CD4-positive, alpha-beta memory T cell (primary cell): ENCODE data around the gene AFF4. TPM values are rescaled to one million over a fixed set of nuclear protein-coding genes. Genes with fewer than 3 reads are reported as not detected.

Experiments
- CTCF ChIA-PET: fragments of 350-600 bp; sonication (Branson Sonifier 250); formaldehyde crosslinking; loops from one replicate; lab custom pipeline; 2021; ENCODE audit warnings: inconsistent platforms; ENCODE audit not compliant: partially characterized antibody; lab: Charles Lee
- POLR2A ChIA-PET: fragments of 350-600 bp; sonication (Branson Sonifier 250); formaldehyde crosslinking; loops from one replicate; lab custom pipeline; 2021; ENCODE audit not compliant: partially characterized antibody; lab: Charles Lee
- DNase-seq, 5 donors: peaks; one replicate each; pipeline versions ENCODE4 v3.0.0 to v3.0.0-alpha.2; 2020 to 2022; ENCODE audit warnings: mixed read lengths in 1 of 5
- H3K27ac ChIP-seq: one replicate; pipeline ENCODE4 v1.7.0; 2013; ENCODE audit warnings: low read depth, low read length
- H3K27me3 ChIP-seq: 2 replicates; pipeline ENCODE4 v1.7.0; 2013; ENCODE audit warnings: mild to moderate bottlenecking, low read length, moderate library complexity; ENCODE audit not compliant: insufficient read depth
- H3K36me3 ChIP-seq: 2 replicates; pipeline ENCODE4 v1.7.0; 2013; ENCODE audit warnings: mild to moderate bottlenecking, low read length, moderate library complexity; ENCODE audit not compliant: insufficient read depth
- H3K4me1 ChIP-seq: 2 replicates; pipeline ENCODE4 v1.7.0; 2013; ENCODE audit warnings: mild to moderate bottlenecking, low read length, moderate library complexity; ENCODE audit not compliant: insufficient read depth
- H3K4me3 ChIP-seq, 2 donors: one replicate each; pipeline ENCODE4 v1.7.0; 2013; ENCODE audit warnings: low read length in 2 of 2, mild to moderate bottlenecking in 1 of 2
- H3K9me3 ChIP-seq, 2 donors: one replicate each; pipeline ENCODE4 v1.7.0; 2013; ENCODE audit warnings: low read length in 2 of 2, control low read depth in 1 of 2; ENCODE audit not compliant: control insufficient read depth in 1 of 2
- H3K27ac Mint-ChIP-seq, 7 donors: one replicate each; pipeline ENCODE4 v1.8.0; 2020 to 2021; ENCODE audit warnings: mixed read lengths in 7 of 7, mild to moderate bottlenecking in 6 of 7, inconsistent platforms in 3 of 7, moderate library complexity in 3 of 7
- H3K27me3 Mint-ChIP-seq, 2 donors: one replicate each; pipeline ENCODE4 v1.8.0; 2020 to 2021; ENCODE audit warnings: mixed read lengths in 2 of 2
- H3K36me3 Mint-ChIP-seq, 2 donors: one replicate each; pipeline ENCODE4 v1.8.0; 2020 to 2021; ENCODE audit warnings: mixed read lengths in 2 of 2, inconsistent platforms in 1 of 2, mild to moderate bottlenecking in 1 of 2
- H3K4me1 Mint-ChIP-seq, 4 donors: one replicate each; pipeline ENCODE4 v1.8.0; 2020 to 2021; ENCODE audit warnings: mixed read lengths in 4 of 4, mild to moderate bottlenecking in 1 of 4
- H3K4me3 Mint-ChIP-seq, 8 donors: one replicate each; pipeline ENCODE4 v1.8.0; 2020 to 2021; ENCODE audit warnings: mixed read lengths in 8 of 8, mild to moderate bottlenecking in 7 of 8, moderate library complexity in 6 of 8, inconsistent platforms in 3 of 8
- H3K9me3 Mint-ChIP-seq, 8 donors: one replicate each; pipeline ENCODE4 v1.8.0; 2020 to 2021; ENCODE audit warnings: mixed read lengths in 8 of 8, mild to moderate bottlenecking in 5 of 8, inconsistent platforms in 3 of 8, moderate library complexity in 1 of 8
- intact Hi-C: fragments of 100-400 bp; cut with micrococcal nuclease; formaldehyde crosslinking; loops from one replicate; pipeline ENCODE4 v1.15.1; 2023
- polyA plus RNA-seq, 2 donors: library from polyadenylated mRNA; unstranded; fragments of 300-500 nt; fragmentation: Illumina TruSeq; gene quantifications; one replicate each; pipeline ENCODE4 v1.2.3, GENCODE V29; 2021
- total RNA-seq, 2 experiments: library from RNA; stranded (reverse); gene quantifications; one replicate each; pipeline ENCODE4 v1.2.3, GENCODE V29; 2021

The AFF4 gene
- total and polyA plus RNA-seq, 4 experiments from 2014 or later = 14.1 to 61.6 (median 42.2) TPM

DNA sequence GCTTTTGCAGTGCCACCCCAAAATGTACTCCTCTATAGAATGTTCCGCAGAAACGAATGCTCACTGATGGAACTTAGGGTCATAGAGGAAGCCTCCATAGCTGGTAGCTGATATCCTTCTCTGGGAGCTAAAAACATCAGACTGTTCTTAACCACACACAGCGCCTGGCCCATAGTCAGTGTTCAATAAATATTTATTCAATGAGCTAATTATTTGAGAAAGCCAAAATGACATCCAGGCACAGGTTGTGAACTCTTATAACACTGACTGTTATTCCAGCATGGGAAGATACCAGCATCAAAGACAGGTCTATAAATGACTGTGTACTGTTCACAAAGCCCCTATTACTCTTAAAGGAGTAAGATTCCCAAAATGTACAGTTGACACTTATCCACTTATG, 110.1 kb downstream of the AFF4 start:
- Histone ChIP-seq H3K4me1 (no peaks in the 10 kb centered on the region), H3K36me3 (no peaks in the 10 kb centered on the region), H3K4me3 (no peak overlapping the region), H3K9me3 (no peaks in the 10 kb centered on the region), H3K27me3 (no peaks in the 10 kb centered on the region), H3K27ac (no peak overlapping the region)
- CTCF ChIA-PET = interaction anchor here (1.1 kb wide), 1 partner anchor 33 kb away, joined by 4 read pairs; no protein-coding TSS in a partner anchor
- Mint-ChIP-seq H3K27ac (no peak overlapping the region), H3K27me3 (peaks cover 4% of the 10 kb centered on the region in 2 donors), H3K36me3 (no peaks in the 10 kb centered on the region), H3K4me3 (no peak overlapping the region), H3K4me1 (no peaks in the 10 kb centered on the region), H3K9me3 (no peaks in the 10 kb centered on the region)
- intact Hi-C loops = no loop called here
- DNase-seq = no peak
- POLR2A ChIA-PET = interaction anchor here (1.0 kb wide), 1 partner anchor 106 kb away, joined by 3 read pairs; the partner anchor contains the start of gene CCNI2

DNA sequence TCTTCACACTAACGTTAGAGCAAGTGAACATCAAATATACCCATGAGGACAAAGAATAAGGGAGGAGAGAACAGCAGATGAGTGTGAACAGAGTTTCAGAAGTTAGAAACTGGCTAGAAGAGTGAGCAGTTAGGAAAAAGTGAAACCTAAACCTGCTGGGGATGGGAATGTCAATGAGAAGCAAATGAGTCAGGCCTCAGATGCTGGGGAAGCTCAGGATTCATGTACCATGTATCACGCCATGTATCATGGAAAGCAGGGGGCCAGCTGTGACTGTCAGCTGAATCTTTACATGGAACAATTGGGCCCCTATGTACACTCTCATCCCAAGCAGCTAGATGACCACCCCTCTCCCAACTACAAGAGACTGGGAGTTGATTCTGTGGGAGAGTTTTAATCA, 113.4 kb downstream of the AFF4 start:
- CTCF ChIA-PET = interaction anchor here (1.4 to 2.8 kb wide), 2 partner anchors 21 to 33 kb away, joined by 4 to 8 read pairs; no protein-coding TSS in a partner anchor
- no peak for DNase-seq
- POLR2A ChIA-PET = no interaction called here
- intact Hi-C loops = no loop called here
- Mint-ChIP-seq H3K36me3 (no peaks in the 10 kb centered on the region), H3K27me3 (no peaks in the 10 kb centered on the region), H3K4me3 (no peak overlapping the region), H3K9me3 (no peaks in the 10 kb centered on the region), H3K27ac (no peak overlapping the region), H3K4me1 (no peaks in the 10 kb centered on the region)
- no peaks in the 10 kb centered on the region for H3K36me3 ChIP-seq
- H3K9me3 ChIP-seq = no peaks in the 10 kb centered on the region
- no peaks in the 10 kb centered on the region for H3K4me1 ChIP-seq
- no peak overlapping the region for H3K27ac ChIP-seq
- H3K4me3 ChIP-seq = no peak overlapping the region
- no peaks in the 10 kb centered on the region for H3K27me3 ChIP-seq

DNA sequence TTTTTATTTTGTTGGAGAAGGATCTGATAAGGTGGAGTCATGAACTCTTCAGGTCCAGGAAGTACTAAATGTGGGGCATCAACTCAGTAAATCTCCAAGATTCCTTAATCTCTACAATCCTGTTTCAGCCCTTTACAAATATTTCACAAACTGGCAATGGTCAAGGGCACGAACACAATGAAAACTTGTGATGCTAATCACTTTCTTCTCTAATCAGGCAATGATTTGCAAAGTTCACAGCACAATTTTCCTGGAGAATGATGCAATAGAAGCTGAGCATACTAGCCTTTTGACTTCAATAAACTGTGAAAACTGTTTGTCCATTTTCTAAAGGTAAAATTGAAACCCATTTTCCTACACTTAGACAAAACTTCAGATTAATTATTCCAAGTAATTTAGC, 114.1 kb downstream of the AFF4 start:
- ChIA-PET POLR2A (interaction anchor here (0.6 kb wide), 1 partner anchor 36 kb away, joined by 3 read pairs; the partner anchor contains the start of gene SOWAHA), CTCF (no interaction called here)
- H3K36me3 Mint-ChIP-seq = no peaks in the 10 kb centered on the region
- H3K9me3 Mint-ChIP-seq = no peaks in the 10 kb centered on the region
- no peaks in the 10 kb centered on the region for H3K27me3 ChIP-seq
- no peaks in the 10 kb centered on the region for H3K9me3 ChIP-seq
- H3K36me3 ChIP-seq = no peaks in the 10 kb centered on the region
- no peaks in the 10 kb centered on the region for H3K27me3 Mint-ChIP-seq
- H3K4me3 Mint-ChIP-seq = no peak overlapping the region
- intact Hi-C loops = no loop called here
- no peak overlapping the region for H3K27ac ChIP-seq
- no peak overlapping the region for H3K4me3 ChIP-seq
- no peaks in the 10 kb centered on the region for H3K4me1 Mint-ChIP-seq
- DNase-seq = no peak
- no peaks in the 10 kb centered on the region for H3K4me1 ChIP-seq
- H3K27ac Mint-ChIP-seq = no peak overlapping the region

DNA sequence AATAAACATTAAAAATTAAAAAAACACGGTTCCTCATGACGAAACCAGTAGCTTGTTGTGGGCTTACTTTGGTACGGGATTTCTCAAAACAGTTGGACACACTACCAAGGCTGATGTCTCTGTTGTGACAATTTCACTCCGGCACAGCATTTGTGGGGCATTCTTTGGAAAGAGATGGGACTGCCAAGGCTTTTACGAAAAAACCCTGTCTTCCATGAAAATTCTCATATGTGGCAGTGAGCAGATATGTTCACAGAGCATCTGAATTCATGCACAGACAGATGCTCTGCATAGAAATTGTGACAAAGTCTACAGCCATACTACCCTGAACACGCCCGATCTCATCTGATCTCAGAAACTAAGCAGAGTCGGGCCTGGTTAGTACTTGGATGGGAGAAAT, 115.2 kb downstream of the AFF4 start:
- Mint-ChIP-seq H3K4me3 (no peak overlapping the region), H3K36me3 (no peaks in the 10 kb centered on the region), H3K4me1 (no peaks in the 10 kb centered on the region), H3K27me3 (no peaks in the 10 kb centered on the region), H3K27ac (no peak overlapping the region), H3K9me3 (no peaks in the 10 kb centered on the region)
- Histone ChIP-seq H3K27ac (no peak overlapping the region), H3K4me1 (no peaks in the 10 kb centered on the region), H3K4me3 (no peak overlapping the region), H3K27me3 (no peaks in the 10 kb centered on the region), H3K9me3 (no peaks in the 10 kb centered on the region), H3K36me3 (no peaks in the 10 kb centered on the region)
- ChIA-PET POLR2A (no interaction called here), CTCF (interaction anchor here (1.8 kb wide), 1 partner anchor 19 kb away, joined by 6 read pairs; no protein-coding TSS in a partner anchor)
- intact Hi-C loops = no loop called here
- no peak for DNase-seq

DNA sequence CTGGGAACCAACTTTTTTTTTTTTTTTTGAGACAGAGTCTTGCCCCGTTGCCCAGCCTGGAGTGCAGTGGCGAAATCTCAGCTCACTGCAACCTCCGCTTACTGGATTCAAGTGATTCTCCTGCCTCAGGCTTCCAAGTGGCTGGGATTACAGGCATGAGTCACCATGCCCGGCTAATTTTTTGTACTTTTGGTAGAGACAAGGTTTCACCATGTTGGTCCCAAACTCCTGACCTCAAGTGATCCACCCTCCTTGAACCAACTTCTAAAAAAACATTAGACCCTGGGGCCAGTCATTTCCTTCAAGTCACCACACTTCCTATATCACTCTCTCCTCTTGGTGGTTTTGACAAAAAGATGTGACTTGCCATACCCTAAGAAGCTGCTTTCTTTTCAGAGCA, 122.1 kb downstream of the AFF4 start:
- no peak overlapping the region for H3K4me3 Mint-ChIP-seq
- Histone ChIP-seq H3K9me3 (no peaks in the 10 kb centered on the region), H3K4me3 (no peak overlapping the region), H3K27me3 (no peaks in the 10 kb centered on the region), H3K27ac (no peak overlapping the region), H3K36me3 (no peaks in the 10 kb centered on the region), H3K4me1 (no peaks in the 10 kb centered on the region)
- H3K9me3 Mint-ChIP-seq = no peaks in the 10 kb centered on the region
- no peak for DNase-seq
- no peaks in the 10 kb centered on the region for H3K4me1 Mint-ChIP-seq
- ChIA-PET CTCF (no interaction called here), POLR2A (no interaction called here)
- no peaks in the 10 kb centered on the region for H3K27me3 Mint-ChIP-seq
- intact Hi-C loops = no loop called here
- no peak overlapping the region for H3K27ac Mint-ChIP-seq
- H3K36me3 Mint-ChIP-seq = no peaks in the 10 kb centered on the region

DNA sequence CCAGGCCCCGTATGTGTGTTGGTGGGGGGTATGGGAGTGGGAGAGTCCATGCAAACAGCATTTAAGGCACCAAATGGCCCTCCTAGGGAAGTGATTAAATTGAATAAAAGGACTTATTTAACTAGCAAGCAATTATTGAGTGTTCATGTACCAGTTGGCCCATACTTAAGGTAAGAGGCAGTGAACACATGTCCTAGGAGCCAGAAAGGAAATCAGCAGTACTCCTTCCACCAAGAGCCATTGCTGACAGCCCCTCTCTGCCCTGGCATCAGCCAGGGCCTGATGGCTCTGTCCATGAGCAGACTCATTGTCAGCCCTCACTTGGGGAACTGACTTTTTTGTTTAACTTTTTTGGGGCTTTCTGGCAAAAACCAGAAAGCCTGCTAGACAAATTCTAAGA, 122.5 kb downstream of the AFF4 start:
- Histone ChIP-seq H3K27me3 (no peaks in the 10 kb centered on the region), H3K4me1 (no peaks in the 10 kb centered on the region), H3K4me3 (no peak overlapping the region), H3K27ac (no peak overlapping the region), H3K36me3 (no peaks in the 10 kb centered on the region), H3K9me3 (no peaks in the 10 kb centered on the region)
- no peak overlapping the region for H3K4me3 Mint-ChIP-seq
- H3K27me3 Mint-ChIP-seq = no peaks in the 10 kb centered on the region
- no peak for DNase-seq
- ChIA-PET POLR2A (no interaction called here), CTCF (no interaction called here)
- intact Hi-C loops = no loop called here
- H3K4me1 Mint-ChIP-seq = no peaks in the 10 kb centered on the region
- H3K27ac Mint-ChIP-seq = no peak overlapping the region
- no peaks in the 10 kb centered on the region for H3K9me3 Mint-ChIP-seq
- no peaks in the 10 kb centered on the region for H3K36me3 Mint-ChIP-seq

DNA sequence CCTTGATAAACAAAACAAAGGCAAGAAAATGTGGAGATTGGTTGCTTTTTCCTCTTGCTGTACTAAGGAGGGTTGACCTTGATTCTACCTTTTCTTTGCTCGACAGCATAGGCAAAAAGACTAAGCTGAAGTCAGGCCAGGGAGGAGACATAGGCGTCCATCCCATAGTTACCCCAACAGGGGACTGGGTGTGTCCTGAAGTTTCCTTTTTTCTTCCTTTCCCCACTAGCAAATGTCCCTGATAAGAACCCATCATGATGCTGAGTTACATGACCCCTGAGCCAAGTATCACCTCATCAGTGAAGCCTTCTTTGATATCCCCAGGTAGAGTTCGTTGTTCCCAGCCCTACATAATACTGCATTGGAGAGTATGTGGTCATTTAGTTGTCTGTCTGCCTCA, 123.1 kb downstream of the AFF4 start:
- Histone ChIP-seq H3K9me3 (no peaks in the 10 kb centered on the region), H3K36me3 (no peaks in the 10 kb centered on the region), H3K4me3 (no peak overlapping the region), H3K4me1 (no peaks in the 10 kb centered on the region), H3K27me3 (no peaks in the 10 kb centered on the region), H3K27ac (no peak overlapping the region)
- ChIA-PET CTCF (no interaction called here), POLR2A (no interaction called here)
- Mint-ChIP-seq H3K9me3 (no peaks in the 10 kb centered on the region), H3K27ac (no peak overlapping the region), H3K4me1 (no peaks in the 10 kb centered on the region), H3K4me3 (no peak overlapping the region), H3K27me3 (no peaks in the 10 kb centered on the region), H3K36me3 (no peaks in the 10 kb centered on the region)
- no peak for DNase-seq
- intact Hi-C loops = no loop called here
